Kidney epithelial cell (primary cell): ENCODE measurements around the gene CREB5. TPM values are rescaled to one million over a fixed set of nuclear protein-coding genes. Genes with fewer than 3 reads are reported as not detected.

Experiments used
- DNase-seq: peaks from one replicate; pipeline ENCODE4 v3.0.0-alpha.2; 2010; ENCODE audit warnings: low read depth
- H3K27me3 ChIP-seq: 2 replicates; pipeline ENCODE4 v1.6.0; 2011; ENCODE audit warnings: low read length; ENCODE audit not compliant: control insufficient read depth, insufficient read depth
- H3K36me3 ChIP-seq: 2 replicates; pipeline ENCODE4 v1.5.1; 2011; ENCODE audit warnings: low read length; ENCODE audit not compliant: control insufficient read depth, insufficient read depth
- H3K4me3 ChIP-seq: 2 replicates; pipeline ENCODE4 v1.5.1; 2011; ENCODE audit warnings: low read depth, mild to moderate bottlenecking, control low read depth, low read length
- CTCF ChIP-seq: IDR thresholded peaks from 2 replicates; pipeline ENCODE4 v1.5.1; 2011; ENCODE audit warnings: mild to moderate bottlenecking, moderate library complexity, low read length, control low read depth, inconsistent platforms; ENCODE audit not compliant: insufficient read depth, poor library complexity, severe bottlenecking
- total RNA-seq: library from RNA; depleted of rRNA; stranded (reverse); fragments of >200 nt; gene quantifications from 2 replicates; pipeline ENCODE4 v1.2.3, GENCODE V29; 2015

Gene CREB5
- total RNA-seq, 1 donor from 2014 or later, result 27.9 TPM

- Histone ChIP-seq H3K36me3 (no peaks in the 10 kb centered on the region), H3K4me3 (no peak overlapping the region), H3K27me3 (no peaks in the 10 kb centered on the region)
- DNase-seq, result no peak
- TF ChIP-seq CTCF, result no peak
Observed at GRCh38 chr7:28423112-28423511, 10.8 kb downstream of the CREB5 start.

GRCh38 chr7:28423918-28424514 lies 11.7 kb downstream of the CREB5 start:
- Histone ChIP-seq H3K4me3 (no peak overlapping the region), H3K27me3 (no peaks in the 10 kb centered on the region), H3K36me3 (no peaks in the 10 kb centered on the region)
- no peak for TF ChIP-seq CTCF
- no peak for DNase-seq

GRCh38 chr7:28425496-28425895 lies 13.2 kb downstream of the CREB5 start:
- DNase-seq, result no peak
- Histone ChIP-seq H3K4me3 (no peak overlapping the region), H3K36me3 (no peaks in the 10 kb centered on the region), H3K27me3 (no peaks in the 10 kb centered on the region)
- no peak for TF ChIP-seq CTCF

- H3K27me3 ChIP-seq, result no peaks in the 10 kb centered on the region
- H3K4me3 ChIP-seq, result no peak overlapping the region
- H3K36me3 ChIP-seq, result no peaks in the 10 kb centered on the region
- no peak for DNase-seq
- TF ChIP-seq CTCF, result no peak
Observed at GRCh38 chr7:28427236-28427635, 14.9 kb downstream of the CREB5 start.

GRCh38 chr7:28430616-28431015 lies 18.3 kb downstream of the CREB5 start:
- no peak for TF ChIP-seq CTCF
- no peak for DNase-seq

GRCh38 chr7:28432105-28432504 lies 19.8 kb downstream of the CREB5 start:
- no peaks in the 10 kb centered on the region for H3K36me3 ChIP-seq
- no peak for DNase-seq
- no peak overlapping the region for H3K4me3 ChIP-seq
- no peaks in the 10 kb centered on the region for H3K27me3 ChIP-seq
- no peak for TF ChIP-seq CTCF

More at GRCh38 chr7:28430616-28431015, 18.3 kb downstream of the CREB5 start:
- Histone ChIP-seq H3K27me3 (no peaks in the 10 kb centered on the region), H3K4me3 (no peak overlapping the region), H3K36me3 (no peaks in the 10 kb centered on the region)
